Mesothelial cell of epicardium (in vitro differentiated cells): ENCODE data around the gene RLF. TPM values are rescaled to one million over a fixed set of nuclear protein-coding genes. Genes with fewer than 3 reads are reported as not detected.

ENCODE experiments used
- DNase-seq, 2 experiments: peaks; one replicate each; pipeline ENCODE4 v3.0.0; 2021; ENCODE audit warnings: low spot score in 2 of 2; ENCODE audit not compliant: unreplicated experiment in 2 of 2
- H3K27ac Mint-ChIP-seq: 2 replicates; pipeline ENCODE4 v1.8.0; 2021; ENCODE audit warnings: mixed read lengths
- H3K27me3 Mint-ChIP-seq: 2 replicates; pipeline ENCODE4 v1.8.0; 2021; ENCODE audit warnings: low read depth, mixed read lengths
- H3K36me3 Mint-ChIP-seq: 2 replicates; pipeline ENCODE4 v1.8.0; 2021; ENCODE audit warnings: mixed read lengths
- H3K4me1 Mint-ChIP-seq: 2 replicates; pipeline ENCODE4 v1.8.0; 2021; ENCODE audit warnings: mixed read lengths
- H3K4me3 Mint-ChIP-seq: 2 replicates; pipeline ENCODE4 v1.8.0; 2021; ENCODE audit warnings: mild to moderate bottlenecking, moderate library complexity, mixed read lengths
- H3K9me3 Mint-ChIP-seq: 2 replicates; pipeline ENCODE4 v1.8.0; 2021; ENCODE audit warnings: mixed read lengths
- total RNA-seq: library from RNA; stranded (reverse); gene quantifications from 3 replicates; pipeline ENCODE4 v1.2.1, GENCODE V29; 2021
- TF ChIP-seq, protein P1 (sequence below): fragments of 200-600 bp; sonication (generic); IDR thresholded peaks from one replicate; pipeline ENCODE4 v1.5.0; 2021; ENCODE audit warnings: antibody characterized with exemption; ENCODE audit not compliant: unreplicated experiment

Gene RLF
- total RNA-seq, 1 donor from 2014 or later: 33.2 TPM

DNA sequence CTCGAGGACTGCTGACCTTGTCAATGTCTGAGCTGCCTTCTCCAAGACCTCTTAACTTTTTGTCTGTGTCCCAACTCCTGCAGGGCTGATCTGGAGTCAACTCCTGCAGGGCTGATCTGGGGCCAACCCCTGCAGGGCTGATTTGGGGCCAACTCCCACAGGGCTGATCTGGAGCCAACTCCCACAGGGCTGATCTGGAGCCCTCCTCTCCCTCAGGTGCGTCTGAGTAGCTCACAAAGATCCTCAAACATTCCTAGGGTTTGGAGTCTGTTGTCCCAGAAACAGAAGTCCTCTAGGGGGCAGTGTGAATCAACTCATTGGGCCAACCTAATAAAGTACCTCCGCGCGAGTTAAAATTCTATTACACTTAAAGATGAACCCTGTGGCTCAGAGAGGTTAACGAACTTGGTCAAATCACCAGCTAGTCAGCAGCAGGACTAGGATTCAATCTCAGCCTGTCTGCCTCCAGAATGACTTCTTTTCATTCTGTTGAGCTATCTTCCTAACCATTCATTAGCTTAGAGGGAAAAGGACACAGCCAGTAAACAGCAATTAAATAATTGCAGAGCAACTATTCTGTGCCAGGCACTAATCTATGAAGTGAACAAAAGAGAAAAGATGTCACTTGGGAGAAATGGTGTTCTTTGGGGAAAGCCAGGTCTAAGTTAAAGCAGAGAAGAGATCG is 17.2 kb upstream of the RLF start:
- H3K36me3 Mint-ChIP-seq: no peaks in the 10 kb centered on the region
- peaks cover 26% of the 10 kb centered on the region for H3K4me1 Mint-ChIP-seq
- peaks cover 47% of the 10 kb centered on the region for H3K27me3 Mint-ChIP-seq
- TF ChIP-seq, protein P1, sequence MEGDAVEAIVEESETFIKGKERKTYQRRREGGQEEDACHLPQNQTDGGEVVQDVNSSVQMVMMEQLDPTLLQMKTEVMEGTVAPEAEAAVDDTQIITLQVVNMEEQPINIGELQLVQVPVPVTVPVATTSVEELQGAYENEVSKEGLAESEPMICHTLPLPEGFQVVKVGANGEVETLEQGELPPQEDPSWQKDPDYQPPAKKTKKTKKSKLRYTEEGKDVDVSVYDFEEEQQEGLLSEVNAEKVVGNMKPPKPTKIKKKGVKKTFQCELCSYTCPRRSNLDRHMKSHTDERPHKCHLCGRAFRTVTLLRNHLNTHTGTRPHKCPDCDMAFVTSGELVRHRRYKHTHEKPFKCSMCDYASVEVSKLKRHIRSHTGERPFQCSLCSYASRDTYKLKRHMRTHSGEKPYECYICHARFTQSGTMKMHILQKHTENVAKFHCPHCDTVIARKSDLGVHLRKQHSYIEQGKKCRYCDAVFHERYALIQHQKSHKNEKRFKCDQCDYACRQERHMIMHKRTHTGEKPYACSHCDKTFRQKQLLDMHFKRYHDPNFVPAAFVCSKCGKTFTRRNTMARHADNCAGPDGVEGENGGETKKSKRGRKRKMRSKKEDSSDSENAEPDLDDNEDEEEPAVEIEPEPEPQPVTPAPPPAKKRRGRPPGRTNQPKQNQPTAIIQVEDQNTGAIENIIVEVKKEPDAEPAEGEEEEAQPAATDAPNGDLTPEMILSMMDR: peak; percentile 75
- peaks cover 5% of the 10 kb centered on the region for H3K9me3 Mint-ChIP-seq
- H3K27ac Mint-ChIP-seq: peak overlapping the region; percentile 86
- no peak overlapping the region for H3K4me3 Mint-ChIP-seq
- peak in 1 of 2 experiments; percentile 54 for DNase-seq

DNA sequence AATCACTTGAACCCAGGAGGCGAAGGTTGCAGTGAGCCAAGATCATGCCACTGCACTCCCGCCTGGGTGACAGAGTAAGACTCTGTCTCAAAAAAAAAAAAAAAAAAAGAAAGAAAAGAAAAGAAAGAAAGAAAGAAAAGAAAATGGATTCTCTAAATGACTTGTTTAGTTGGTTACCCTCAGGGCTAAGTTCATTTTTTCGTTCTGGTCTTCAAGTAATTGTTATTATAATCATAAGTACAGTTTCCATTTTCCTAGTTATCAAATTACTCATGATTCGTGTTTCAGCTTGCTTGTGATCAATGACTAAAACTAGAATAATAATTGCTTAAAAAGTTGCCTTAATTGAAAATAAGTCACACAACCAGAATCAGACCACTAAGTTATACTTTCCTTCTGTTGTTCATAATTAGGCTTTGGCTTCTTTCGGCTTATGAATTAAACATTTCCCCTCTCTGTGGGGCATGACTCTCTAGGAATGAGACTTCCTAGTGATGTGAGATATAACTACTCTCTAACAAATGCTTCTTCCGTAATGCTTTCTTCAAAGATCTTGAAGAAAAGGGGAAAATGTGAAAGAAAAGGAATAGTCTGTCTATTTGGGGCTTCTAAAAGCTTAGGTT is 9.6 kb upstream of the RLF start:
- peaks cover 34% of the 10 kb centered on the region for H3K27me3 Mint-ChIP-seq

DNA sequence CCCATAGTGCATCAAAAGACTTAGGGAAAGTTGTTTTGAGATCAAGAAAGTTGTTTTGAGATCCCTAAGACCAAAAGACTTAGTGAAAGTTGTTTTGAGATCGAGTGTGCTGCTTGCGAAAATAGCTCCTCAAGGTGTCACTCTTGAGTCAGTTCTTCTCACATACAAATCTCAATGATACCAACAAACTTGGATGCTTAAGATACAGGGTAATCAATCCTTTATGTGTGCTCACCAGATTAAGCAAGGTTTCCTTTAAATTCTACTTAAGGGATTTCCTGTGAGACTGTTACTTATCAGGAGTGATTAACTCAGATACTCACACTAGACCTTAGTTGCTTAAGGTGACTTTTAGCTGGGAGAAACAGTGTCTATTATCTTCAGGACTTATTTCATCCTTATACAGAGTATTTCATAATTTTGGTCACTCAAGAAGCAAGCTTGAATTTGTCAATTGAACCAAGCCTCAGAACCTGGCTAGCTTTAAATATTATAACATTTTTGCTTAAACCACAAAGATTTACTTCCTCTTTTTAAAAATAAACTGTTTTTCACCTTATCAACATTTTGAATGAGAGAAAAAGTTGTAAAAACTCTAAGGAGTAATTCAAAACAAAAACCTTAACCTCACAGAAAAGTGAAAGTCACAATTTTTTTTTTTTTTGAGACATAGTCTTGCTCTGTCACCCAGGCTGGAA is 8.0 kb upstream of the RLF start:
- H3K9me3 Mint-ChIP-seq: no peaks in the 10 kb centered on the region
- H3K4me3 Mint-ChIP-seq: no peak overlapping the region
- H3K27ac Mint-ChIP-seq: peak overlapping the region; percentile 65
- peaks cover 17% of the 10 kb centered on the region for H3K27me3 Mint-ChIP-seq
- TF ChIP-seq, protein P1: peak; percentile 24
- H3K36me3 Mint-ChIP-seq: no peaks in the 10 kb centered on the region
- peaks cover 4% of the 10 kb centered on the region for H3K4me1 Mint-ChIP-seq
- DNase-seq: no peak

More for the DNA sequence above, 9.6 kb upstream of the RLF start:
- Mint-ChIP-seq H3K4me1 (peaks cover 4% of the 10 kb centered on the region), H3K9me3 (no peaks in the 10 kb centered on the region), H3K4me3 (no peak overlapping the region), H3K36me3 (no peaks in the 10 kb centered on the region), H3K27ac (no peak overlapping the region)
- DNase-seq: no peak
- TF ChIP-seq, protein P1: no peak

DNA sequence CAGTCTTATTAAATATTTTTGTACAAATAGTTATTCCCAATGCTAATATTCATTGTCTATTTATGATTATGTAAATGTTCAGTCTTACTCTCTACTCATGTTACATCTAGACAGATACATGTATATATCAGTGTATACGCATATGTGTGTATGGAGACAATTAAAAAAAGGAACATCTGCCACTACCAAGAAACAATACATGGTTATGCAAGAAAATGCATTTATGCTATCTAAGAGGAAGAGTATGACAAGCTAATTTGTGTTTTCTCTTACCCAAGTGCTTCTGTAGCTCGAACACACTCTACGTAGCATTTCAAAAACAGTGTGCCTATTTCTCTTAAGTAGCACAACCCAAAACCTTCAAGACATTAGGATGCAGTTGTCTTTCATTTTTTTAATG is 6.1 kb upstream of the RLF start:
- Mint-ChIP-seq H3K36me3 (no peaks in the 10 kb centered on the region), H3K4me3 (no peak overlapping the region), H3K27ac (no peak overlapping the region), H3K27me3 (peaks cover 9% of the 10 kb centered on the region), H3K4me1 (peaks cover 4% of the 10 kb centered on the region), H3K9me3 (no peaks in the 10 kb centered on the region)
- DNase-seq: no peak
- TF ChIP-seq, protein P1: no peak

DNA sequence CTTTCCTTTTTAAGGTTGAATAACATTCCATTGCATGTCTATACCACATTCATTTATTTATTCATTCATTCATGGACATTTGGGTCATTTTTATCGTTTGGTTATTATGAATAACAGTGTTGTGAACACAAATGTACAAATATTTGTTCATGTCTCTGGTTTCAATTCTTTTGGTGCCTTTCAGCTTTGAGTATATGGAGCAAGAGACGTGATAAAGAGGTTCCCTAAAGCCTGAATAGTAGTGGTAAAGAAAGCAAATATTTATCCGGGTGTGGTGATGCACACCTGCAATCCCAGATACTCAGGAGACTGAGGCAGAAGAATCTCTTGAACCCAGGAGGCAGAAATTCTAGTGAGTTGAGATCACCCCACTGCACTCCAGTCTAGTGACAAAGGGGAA is 5.3 kb upstream of the RLF start:
- TF ChIP-seq, protein P1: no peak
- no peaks in the 10 kb centered on the region for H3K36me3 Mint-ChIP-seq
- no peak overlapping the region for H3K27ac Mint-ChIP-seq
- H3K9me3 Mint-ChIP-seq: no peaks in the 10 kb centered on the region
- DNase-seq: no peak
- peaks cover 6% of the 10 kb centered on the region for H3K4me1 Mint-ChIP-seq
- peaks cover 9% of the 10 kb centered on the region for H3K27me3 Mint-ChIP-seq
- H3K4me3 Mint-ChIP-seq: no peak overlapping the region
